ENCODE measurements around the gene CASZ1.

Gene CASZ1

GRCh38 chr1:10824821-10825540 is 28.5 kb upstream of the CASZ1 start:
- DNase-seq (ENCODE audit: low read depth in 2 of 2): no peak

GRCh38 chr1:10823000-10823401 is 26.6 kb upstream of the CASZ1 start:
- DNase-seq (ENCODE audit: low read depth in 2 of 2): no peak

GRCh38 chr1:10821388-10821787 is 24.9 kb upstream of the CASZ1 start:
- DNase-seq (ENCODE audit: low read depth in 2 of 2): no peak

GRCh38 chr1:10820422-10820821 is 24.0 kb upstream of the CASZ1 start:
- DNase-seq (ENCODE audit: low read depth in 2 of 2): no peak

GRCh38 chr1:10819198-10819901 is 22.9 kb upstream of the CASZ1 start:
- DNase-seq (ENCODE audit: low read depth in 2 of 2): no peak

- no peak for DNase-seq (ENCODE audit: low read depth in 2 of 2)
Measured at GRCh38 chr1:10818262-10819197, 22.1 kb upstream of the CASZ1 start.

GRCh38 chr1:10816743-10817369 is 20.4 kb upstream of the CASZ1 start:
- no peak for DNase-seq (ENCODE audit: low read depth in 2 of 2)

GRCh38 chr1:10816233-10816632 is 19.8 kb upstream of the CASZ1 start:
- DNase-seq (ENCODE audit: low read depth in 2 of 2): no peak

GRCh38 chr1:10815858-10816195 is 19.4 kb upstream of the CASZ1 start:
- DNase-seq (ENCODE audit: low read depth in 2 of 2): no peak

- no peak for DNase-seq (ENCODE audit: low read depth in 2 of 2)
Measured at GRCh38 chr1:10814976-10815857, 18.8 kb upstream of the CASZ1 start.

- DNase-seq (ENCODE audit: low read depth in 2 of 2): no peak
Measured at GRCh38 chr1:10814312-10814711, 17.9 kb upstream of the CASZ1 start.

- DNase-seq (ENCODE audit: low read depth in 2 of 2): no peak
Measured at GRCh38 chr1:10813799-10814198, 17.4 kb upstream of the CASZ1 start.

- no peak for DNase-seq (ENCODE audit: low read depth in 2 of 2)
Measured at GRCh38 chr1:10812387-10812915, 16.0 kb upstream of the CASZ1 start.

GRCh38 chr1:10808441-10808840 is 12.0 kb upstream of the CASZ1 start:
- DNase-seq (ENCODE audit: low read depth in 2 of 2): no peak

- DNase-seq (ENCODE audit: low read depth in 2 of 2): no peak
Measured at GRCh38 chr1:10806966-10807365, 10.5 kb upstream of the CASZ1 start.

- DNase-seq (ENCODE audit: low read depth in 2 of 2): no peak
Measured at GRCh38 chr1:10803971-10804820, 7.8 kb upstream of the CASZ1 start.

- no peak for DNase-seq (ENCODE audit: low read depth in 2 of 2)
Measured at GRCh38 chr1:10802944-10803715, 6.7 kb upstream of the CASZ1 start.

- no peak for DNase-seq (ENCODE audit: low read depth in 2 of 2)
Measured at GRCh38 chr1:10800778-10801177, 4.3 kb upstream of the CASZ1 start.

- DNase-seq (ENCODE audit: low read depth in 2 of 2): no peak
Measured at GRCh38 chr1:10799726-10800125, 3.3 kb upstream of the CASZ1 start.

Data from stimulated activated CD4-positive, alpha-beta T cell treated with anti-CD3 and anti-CD28 coated beads, Interleukin-4, amount 100 ng/mL, for 48 hours (primary cell).